Gastroesophageal sphincter (tissue), 4 donors: ENCODE measurements around the gene ANKDD1B. TPM values are rescaled to one million over a fixed set of nuclear protein-coding genes. Genes with fewer than 3 reads are reported as not detected.

Source experiments
- ATAC-seq: fragments of 150-250 bp; one replicate; pipeline ENCODE4 v1.9.1; 2016; ENCODE audit warnings: mild to moderate bottlenecking, moderate library complexity
- H3K27ac ChIP-seq, 4 donors: fragments of 200-600 bp; sonication (generic) in 3 of 4; 1 replicate in 3 of 4; 2 replicates in 1 of 4; pipeline ENCODE4 v1.5.1; 2016 to 2019
- H3K27me3 ChIP-seq: fragments of 200-600 bp; sonication (generic); one replicate; pipeline ENCODE4 v1.5.1; 2019
- H3K36me3 ChIP-seq, 2 donors: fragments of 200-600 bp; sonication (generic); one replicate each; pipeline ENCODE4 v1.5.1; 2019; ENCODE audit warnings: control low read depth in 1 of 2
- H3K4me1 ChIP-seq, 3 donors: fragments of 200-600 bp; sonication (generic); 1 replicate in 2 of 3; 2 replicates in 1 of 3; pipeline ENCODE4 v1.5.1; 2016 to 2019; ENCODE audit warnings: control low read depth in 2 of 3
- H3K4me3 ChIP-seq, 2 donors: fragments of 200-600 bp; sonication (generic); one replicate each; pipeline ENCODE4 v1.5.1; 2019; ENCODE audit warnings: mild to moderate bottlenecking in 1 of 2, moderate library complexity in 1 of 2
- H3K9me3 ChIP-seq, 3 donors: fragments of 200-600 bp; sonication (generic); one replicate each; pipeline ENCODE4 v1.5.1; 2017 to 2019; ENCODE audit warnings: control low read depth in 2 of 3
- CTCF ChIP-seq, 4 experiments: fragments of 200-600 bp in 2 of 4; fragments of 450-650 bp in 2 of 4; sonication (generic) in 1 of 4; IDR thresholded peaks; one replicate each; pipeline ENCODE4 v1.5.1; 2017 to 2019; ENCODE audit warnings: antibody characterized with exemption in 4 of 4, mild to moderate bottlenecking in 2 of 4, moderate library complexity in 2 of 4
- EP300 ChIP-seq: sonication (generic); formaldehyde crosslinking; IDR thresholded peaks from one replicate; pipeline ENCODE4 v1.6.1; 2017; ENCODE audit warnings: antibody characterized with exemption, mild to moderate bottlenecking
- POLR2A ChIP-seq, 2 donors: fragments of 450-650 bp; IDR thresholded peaks; one replicate each; pipeline ENCODE4 v1.6.1; 2017; ENCODE audit warnings: antibody characterized with exemption in 2 of 2, mild to moderate bottlenecking in 2 of 2, moderate library complexity in 1 of 2
- POLR2AphosphoS5 ChIP-seq: sonication (generic); formaldehyde crosslinking; IDR thresholded peaks from one replicate; pipeline ENCODE4 v1.6.1; 2017; ENCODE audit warnings: antibody characterized with exemption
- WGBS, 2 donors: methylation state at CpG; one replicate each; pipeline ENCODE4 v1.1.5; 2018; ENCODE audit warnings: low coverage in 1 of 2; 5-methylcytosine and 5-hydroxymethylcytosine counted together
- total RNA-seq, 4 donors: library from RNA; depleted of rRNA; stranded (reverse); fragments of >200 nt; gene quantifications; one replicate each; pipeline ENCODE4 v1.1.0, GENCODE V29; 2016

Gene ANKDD1B
- total RNA-seq, 4 donors from 2014 or later, result 0.20 to 0.94 TPM; not detected in 2

GRCh38 chr5:75651575-75652238, 40.5 kb downstream of the ANKDD1B start:
- 93% methylated on average over 2 to 4 of the region's 4 CpGs for WGBS, 2 donors
- no peaks in the 10 kb centered on the region for H3K27me3 ChIP-seq
- H3K4me1 ChIP-seq, result peaks cover 0 to under 1% (median 0%) of the 10 kb centered on the region in 3 donors
- H3K27ac ChIP-seq, result no peak overlapping the region
- H3K9me3 ChIP-seq, result no peaks in the 10 kb centered on the region
- TF ChIP-seq CTCF (IDR thresholded peaks at IDR 0.05) (no peak), POLR2A (IDR thresholded peaks at IDR 0.05) (no peak), EP300 (no peak), POLR2AphosphoS5 (no peak)
- H3K4me3 ChIP-seq, result no peak overlapping the region
- H3K36me3 ChIP-seq, result no peaks in the 10 kb centered on the region
- ATAC-seq, result no peak

- Histone ChIP-seq H3K36me3 (no peaks in the 10 kb centered on the region), H3K9me3 (no peaks in the 10 kb centered on the region), H3K27ac (no peak overlapping the region), H3K4me3 (no peak overlapping the region), H3K27me3 (no peaks in the 10 kb centered on the region), H3K4me1 (peaks cover 0 to 4% (median 0%) of the 10 kb centered on the region in 3 donors)
- ATAC-seq, result no peak
- 10 to 18% methylated on average over 2 of the region's 2 CpGs for WGBS, 2 donors
- TF ChIP-seq EP300 (no peak), CTCF (IDR thresholded peaks at IDR 0.05) (no peak), POLR2AphosphoS5 (no peak), POLR2A (IDR thresholded peaks at IDR 0.05) (no peak)
Observed at GRCh38 chr5:75653521-75653920, 42.3 kb downstream of the ANKDD1B start.

GRCh38 chr5:75654693-75655295, 43.5 kb downstream of the ANKDD1B start:
- Histone ChIP-seq H3K4me3 (no peak overlapping the region), H3K4me1 (peaks cover 0 to 4% (median 0%) of the 10 kb centered on the region in 3 donors), H3K27me3 (no peaks in the 10 kb centered on the region), H3K9me3 (no peaks in the 10 kb centered on the region), H3K27ac (no peak overlapping the region), H3K36me3 (no peaks in the 10 kb centered on the region)
- 77 to 86% methylated on average over 14 of the region's 19 CpGs for WGBS, 2 donors
- ATAC-seq, result no peak
- no peak for TF ChIP-seq POLR2AphosphoS5

- H3K27ac ChIP-seq, result peak overlapping the region; percentile 65 to 84 (median 75)
- H3K4me3 ChIP-seq, result peak overlapping the region; percentile 57 to 99
- TF ChIP-seq CTCF (IDR thresholded peaks at IDR 0.05) (no peak), POLR2A (IDR thresholded peaks at IDR 0.05) (no peak), POLR2AphosphoS5 (no peak), EP300 (no peak)
- H3K27me3 ChIP-seq, result no peaks in the 10 kb centered on the region
- peaks cover 0 to 4% (median 0%) of the 10 kb centered on the region in 3 donors for H3K4me1 ChIP-seq
- H3K36me3 ChIP-seq, result no peaks in the 10 kb centered on the region
- 13 to 36% methylated on average over 6 to 8 of the region's 9 CpGs for WGBS, 2 donors
- no peaks in the 10 kb centered on the region for H3K9me3 ChIP-seq
- peak; percentile 61 for ATAC-seq
Observed at GRCh38 chr5:75656311-75657003, 45.2 kb downstream of the ANKDD1B start.

- Histone ChIP-seq H3K4me3 (no peak overlapping the region), H3K27me3 (no peaks in the 10 kb centered on the region), H3K9me3 (no peaks in the 10 kb centered on the region), H3K27ac (no peak overlapping the region), H3K4me1 (peaks cover 0 to 4% (median 0%) of the 10 kb centered on the region in 3 donors), H3K36me3 (no peaks in the 10 kb centered on the region)
- WGBS, 2 donors, result 85 to 90% methylated on average over 3 of the region's 3 CpGs
- TF ChIP-seq CTCF (IDR thresholded peaks at IDR 0.05), result no peak
- TF ChIP-seq EP300, result no peak
- no peak for TF ChIP-seq POLR2AphosphoS5
- TF ChIP-seq POLR2A (IDR thresholded peaks at IDR 0.05), result no peak
- no peak for ATAC-seq
Observed at GRCh38 chr5:75659791-75660450, 48.7 kb downstream of the ANKDD1B start.
